GM12872 (cell line): ENCODE measurements around the gene DAND5.

Experiments
- TF ChIP-seq, protein P1 (sequence below): IDR thresholded peaks from 3 replicates; pipeline ENCODE4 v1.5.1; 2011; ENCODE audit warnings: low read depth, mild to moderate bottlenecking, low read length, moderate library complexity; ENCODE audit not compliant: insufficient read depth

DAND5 gene

DNA sequence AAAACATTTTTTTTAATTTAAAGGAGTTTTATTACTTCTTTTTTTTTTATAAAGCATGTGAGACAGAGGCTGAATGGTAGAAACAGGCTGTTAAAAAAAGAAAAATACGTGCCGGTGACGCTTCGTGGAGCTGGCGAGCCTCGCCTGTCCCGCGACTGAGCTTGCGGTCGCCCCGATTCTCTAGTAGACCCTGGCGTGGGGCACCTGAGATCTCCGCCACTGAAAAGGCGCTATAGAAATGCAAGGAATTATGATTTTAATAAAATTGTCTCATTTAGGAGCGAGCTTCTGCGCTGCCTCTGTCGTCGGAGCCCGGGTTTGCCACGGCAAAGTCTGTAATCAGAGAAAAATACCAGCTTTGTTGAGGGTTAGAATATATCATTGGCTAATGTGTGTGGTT is 44.3 kb downstream of the DAND5 start:
- TF ChIP-seq, protein P1, sequence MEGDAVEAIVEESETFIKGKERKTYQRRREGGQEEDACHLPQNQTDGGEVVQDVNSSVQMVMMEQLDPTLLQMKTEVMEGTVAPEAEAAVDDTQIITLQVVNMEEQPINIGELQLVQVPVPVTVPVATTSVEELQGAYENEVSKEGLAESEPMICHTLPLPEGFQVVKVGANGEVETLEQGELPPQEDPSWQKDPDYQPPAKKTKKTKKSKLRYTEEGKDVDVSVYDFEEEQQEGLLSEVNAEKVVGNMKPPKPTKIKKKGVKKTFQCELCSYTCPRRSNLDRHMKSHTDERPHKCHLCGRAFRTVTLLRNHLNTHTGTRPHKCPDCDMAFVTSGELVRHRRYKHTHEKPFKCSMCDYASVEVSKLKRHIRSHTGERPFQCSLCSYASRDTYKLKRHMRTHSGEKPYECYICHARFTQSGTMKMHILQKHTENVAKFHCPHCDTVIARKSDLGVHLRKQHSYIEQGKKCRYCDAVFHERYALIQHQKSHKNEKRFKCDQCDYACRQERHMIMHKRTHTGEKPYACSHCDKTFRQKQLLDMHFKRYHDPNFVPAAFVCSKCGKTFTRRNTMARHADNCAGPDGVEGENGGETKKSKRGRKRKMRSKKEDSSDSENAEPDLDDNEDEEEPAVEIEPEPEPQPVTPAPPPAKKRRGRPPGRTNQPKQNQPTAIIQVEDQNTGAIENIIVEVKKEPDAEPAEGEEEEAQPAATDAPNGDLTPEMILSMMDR, result no peak

DNA sequence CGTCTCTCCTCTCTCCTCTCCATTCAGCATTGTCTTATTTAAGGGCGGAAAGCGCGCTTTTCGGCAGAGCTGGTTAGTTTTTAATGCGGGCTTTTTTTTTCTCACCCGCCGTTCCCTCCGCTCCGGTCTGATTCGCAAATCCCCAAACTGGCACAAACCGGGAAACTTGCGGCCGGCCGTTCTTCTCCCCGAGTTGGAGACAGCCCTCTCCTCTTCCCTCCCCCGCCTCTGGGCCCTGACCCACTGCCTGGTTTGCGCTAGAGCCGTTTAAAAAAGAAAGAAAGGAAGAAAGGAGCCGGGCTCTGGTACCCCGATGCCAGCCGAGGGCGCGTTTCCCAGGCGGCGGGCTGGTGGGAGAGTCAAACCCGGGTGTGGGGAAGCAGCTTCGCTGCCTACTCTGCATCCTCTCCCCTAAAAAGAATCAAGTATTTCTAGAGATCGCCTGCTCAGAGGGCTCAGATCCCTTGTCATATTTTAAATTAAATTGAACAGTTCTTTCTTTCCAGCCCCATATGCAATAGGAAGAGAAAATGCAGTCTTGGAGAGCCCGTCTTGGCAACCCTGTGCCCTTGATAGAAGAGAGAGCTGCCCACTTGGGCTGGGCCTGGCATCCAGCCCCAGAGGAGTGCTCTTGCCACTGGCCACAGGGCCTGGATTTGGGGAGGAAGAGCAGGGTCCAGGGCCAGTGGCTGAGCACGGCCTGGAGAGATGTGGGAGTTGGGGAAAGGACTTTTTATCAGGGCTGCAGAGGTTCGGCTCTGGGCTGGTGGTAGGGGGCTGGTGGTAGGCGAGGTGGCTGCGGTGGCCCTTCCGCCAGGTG is 44.9 kb downstream of the DAND5 start:
- TF ChIP-seq, protein P1, result no peak

DNA sequence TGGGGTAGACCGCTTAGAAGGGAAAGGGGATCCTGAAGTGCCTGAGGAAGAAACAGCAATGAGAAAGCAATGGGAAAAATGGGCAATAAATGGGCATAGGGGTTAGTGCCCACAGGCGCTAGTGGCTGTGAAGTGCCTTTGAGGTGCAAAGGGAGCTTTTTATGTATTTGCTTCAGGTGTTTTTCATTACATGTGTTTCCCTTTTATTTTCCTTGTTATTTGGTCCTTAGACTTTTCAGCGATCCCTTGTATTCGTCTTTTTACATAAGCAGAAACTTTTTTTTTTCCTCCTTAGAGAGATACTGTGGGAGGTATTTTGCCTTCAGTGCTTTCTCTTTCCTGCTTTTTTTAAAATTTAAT is 45.5 kb downstream of the DAND5 start:
- TF ChIP-seq, protein P1, result no peak

DNA sequence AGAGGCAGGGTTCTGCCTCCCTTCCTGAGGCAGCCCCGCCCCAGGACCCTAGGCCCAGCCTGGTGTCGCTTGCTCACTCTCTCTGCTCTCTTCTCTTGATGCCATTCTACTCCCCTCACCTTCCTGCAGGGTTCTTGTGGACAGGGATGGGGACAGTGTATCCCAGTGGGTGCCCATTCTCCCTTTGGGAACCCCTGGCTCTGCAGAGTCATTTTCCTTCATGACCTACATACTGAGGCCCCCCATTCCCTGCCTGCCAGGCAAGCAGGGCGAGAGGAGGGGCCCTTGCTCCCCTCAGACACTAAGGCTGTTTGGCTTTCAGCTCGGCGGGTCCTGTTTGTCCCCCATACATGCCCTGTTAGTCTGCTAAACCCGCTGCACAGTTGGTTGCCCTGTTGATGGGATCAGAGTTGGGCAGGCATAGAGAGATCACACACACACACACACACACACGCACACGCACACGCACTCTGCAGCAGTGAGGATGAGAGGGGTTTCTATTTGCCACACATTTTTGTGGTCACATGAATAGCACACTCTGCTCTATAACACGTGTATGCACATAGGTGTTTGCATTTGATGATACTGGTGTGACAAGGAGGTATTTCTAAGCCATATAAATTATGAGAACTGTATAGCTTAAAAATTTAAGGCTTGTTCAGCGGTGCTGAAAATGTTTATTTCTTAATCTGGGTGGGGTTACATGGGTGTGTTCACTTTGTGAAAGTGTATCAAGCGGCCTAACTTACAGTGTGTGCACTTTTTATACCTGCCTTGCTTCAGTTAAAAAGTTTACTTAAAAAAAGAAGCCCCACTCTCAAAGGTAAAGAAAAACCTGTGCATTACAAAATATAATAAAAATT is 46.2 kb downstream of the DAND5 start:
- TF ChIP-seq, protein P1, result no peak

DNA sequence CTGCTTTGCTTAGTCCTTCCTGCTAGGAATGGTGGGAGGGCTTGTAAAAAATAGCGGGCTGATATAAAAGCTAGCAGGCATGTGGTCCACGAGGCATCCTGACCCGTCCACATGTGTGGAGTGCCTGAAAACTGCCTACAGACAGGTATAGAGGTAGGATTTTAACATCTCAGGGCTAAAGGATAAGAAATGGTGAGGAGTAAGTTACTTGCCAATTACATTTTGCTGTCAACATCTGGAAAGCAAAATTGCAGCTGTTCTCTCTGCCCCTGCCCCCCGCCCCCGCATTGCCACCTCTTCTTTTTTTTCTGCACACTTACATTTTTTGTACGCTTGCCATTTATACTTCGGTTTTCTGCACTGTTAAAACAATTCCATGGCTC is 46.9 kb downstream of the DAND5 start:
- TF ChIP-seq, protein P1, result no peak

DNA sequence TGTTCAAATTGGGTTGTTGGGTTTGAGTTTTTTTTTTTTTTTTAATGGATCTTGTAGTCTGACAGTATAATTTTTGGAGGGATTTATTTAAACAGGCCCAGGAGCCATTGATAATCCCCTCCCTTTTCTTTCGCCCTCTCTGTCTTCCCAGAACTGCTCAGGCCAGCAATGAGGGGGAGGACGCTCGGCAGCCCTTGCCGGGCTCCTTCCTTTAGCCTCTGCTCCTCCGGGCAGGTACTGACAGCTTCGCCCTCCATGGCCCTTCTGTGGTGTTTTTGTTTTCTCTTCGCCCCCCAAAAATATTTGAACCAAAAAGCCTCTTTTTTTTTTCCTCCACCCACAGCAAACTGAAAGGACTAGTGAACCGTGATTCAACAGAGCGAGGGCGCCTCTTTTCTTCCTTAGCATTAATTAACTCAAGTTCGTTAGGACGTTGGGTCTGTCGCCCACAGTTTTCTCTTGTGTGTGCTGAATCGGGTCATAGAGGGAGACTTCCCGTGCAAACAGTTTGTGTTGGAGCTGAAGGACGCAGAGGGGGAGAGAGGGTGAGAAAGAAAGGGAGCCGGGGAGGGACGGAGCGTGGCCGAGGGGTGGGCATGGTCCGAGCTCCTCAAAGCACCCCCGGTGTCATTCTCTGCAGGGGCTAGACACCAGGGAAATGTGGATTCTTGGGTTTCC is 47.4 kb downstream of the DAND5 start:
- TF ChIP-seq, protein P1, result no peak
